ACC112 (cell line): Measurements from ENCODE around the gene NRF1.

Experiments used
- H2AFZ ChIP-seq: fragments of 200-600 bp; sonication (generic); one replicate; pipeline ENCODE4 v1.6.0; 2017; ENCODE audit warnings: antibody characterized with exemption, low read length; ENCODE audit not compliant: unreplicated experiment
- H3K27ac ChIP-seq: fragments of 200-600 bp; sonication (generic); 2 replicates; pipeline ENCODE4 v1.5.1; 2014; ENCODE audit warnings: low read depth, mild to moderate bottlenecking, antibody characterized with exemption, low read length, moderate library complexity
- H3K27me3 ChIP-seq: fragments of 200-600 bp; sonication (generic); 2 replicates; pipeline ENCODE4 v1.6.1; 2014; ENCODE audit warnings: mild to moderate bottlenecking, antibody characterized with exemption, low read length, moderate library complexity, mixed read lengths; ENCODE audit not compliant: insufficient read depth
- H3K36me3 ChIP-seq: fragments of 200-600 bp; sonication (generic); 2 replicates; pipeline ENCODE4 v1.6.1; 2016; ENCODE audit warnings: mild to moderate bottlenecking, antibody characterized with exemption, low read length, moderate library complexity, mixed read lengths; ENCODE audit not compliant: insufficient read depth
- H3K4me1 ChIP-seq: fragments of 200-600 bp; sonication (generic); one replicate; pipeline ENCODE4 v1.6.1; 2016; ENCODE audit warnings: low read length, mixed read lengths; ENCODE audit not compliant: insufficient read depth, unreplicated experiment, control insufficient read depth
- H3K4me3 ChIP-seq: fragments of 200-600 bp; sonication (generic); 2 replicates; pipeline ENCODE4 v1.5.1; 2014; ENCODE audit warnings: mild to moderate bottlenecking, low read depth, low read length
- H3K79me2 ChIP-seq: fragments of 200-600 bp; sonication (generic); one replicate; pipeline ENCODE4 v1.6.0; 2016; ENCODE audit warnings: low read length; ENCODE audit not compliant: control insufficient read depth, unreplicated experiment, insufficient read depth

NRF1 gene

GRCh38 chr7:129769866-129770808, 158.6 kb downstream of the NRF1 start:
- Histone ChIP-seq H3K4me3 (no peak overlapping the region), H2AFZ (no peak overlapping the region), H3K27me3 (no peaks in the 10 kb centered on the region), H3K36me3 (no peaks in the 10 kb centered on the region), H3K27ac (no peak overlapping the region), H3K79me2 (no peaks in the 10 kb centered on the region), H3K4me1 (no peaks in the 10 kb centered on the region)

- Histone ChIP-seq H2AFZ (no peak overlapping the region), H3K79me2 (no peaks in the 10 kb centered on the region), H3K4me3 (no peak overlapping the region), H3K36me3 (no peaks in the 10 kb centered on the region), H3K27ac (no peak overlapping the region), H3K27me3 (no peaks in the 10 kb centered on the region), H3K4me1 (no peaks in the 10 kb centered on the region)
Observed at GRCh38 chr7:129771201-129771927, 159.8 kb downstream of the NRF1 start.

- no peak overlapping the region for H2AFZ ChIP-seq
- H3K36me3 ChIP-seq = no peaks in the 10 kb centered on the region
- H3K27me3 ChIP-seq = peaks cover under 1% of the 10 kb centered on the region; the same call in 1 of the 2 replicates
- no peak overlapping the region for H3K4me3 ChIP-seq
- H3K27ac ChIP-seq = no peak overlapping the region
- H3K4me1 ChIP-seq = no peaks in the 10 kb centered on the region
- no peaks in the 10 kb centered on the region for H3K79me2 ChIP-seq
Observed at GRCh38 chr7:129771928-129772479, 160.5 kb downstream of the NRF1 start.

- no peak overlapping the region for H3K4me3 ChIP-seq
Observed at GRCh38 chr7:129772646-129773280, 161.2 kb downstream of the NRF1 start.

GRCh38 chr7:129773328-129773731, 161.8 kb downstream of the NRF1 start:
- H3K79me2 ChIP-seq = no peaks in the 10 kb centered on the region
- no peaks in the 10 kb centered on the region for H3K36me3 ChIP-seq
- H2AFZ ChIP-seq = no peak overlapping the region
- peaks cover 14% of the 10 kb centered on the region for H3K27me3 ChIP-seq
- H3K27ac ChIP-seq = no peak overlapping the region
- no peaks in the 10 kb centered on the region for H3K4me1 ChIP-seq
- no peak overlapping the region for H3K4me3 ChIP-seq

More at GRCh38 chr7:129772646-129773280, 161.2 kb downstream of the NRF1 start:
- no peaks in the 10 kb centered on the region for H3K79me2 ChIP-seq
- no peaks in the 10 kb centered on the region for H3K4me1 ChIP-seq
- H3K27ac ChIP-seq = no peak overlapping the region
- no peak overlapping the region for H2AFZ ChIP-seq
- no peaks in the 10 kb centered on the region for H3K36me3 ChIP-seq
- peaks cover 8% of the 10 kb centered on the region for H3K27me3 ChIP-seq

GRCh38 chr7:129773871-129774270, 162.4 kb downstream of the NRF1 start:
- H3K4me3 ChIP-seq = no peak overlapping the region
- H3K27ac ChIP-seq = no peak overlapping the region
- H2AFZ ChIP-seq = no peak overlapping the region
- H3K79me2 ChIP-seq = no peaks in the 10 kb centered on the region
- peaks cover 19% of the 10 kb centered on the region for H3K27me3 ChIP-seq
- no peaks in the 10 kb centered on the region for H3K36me3 ChIP-seq
- no peaks in the 10 kb centered on the region for H3K4me1 ChIP-seq

- Histone ChIP-seq H3K27me3 (peaks cover 24% of the 10 kb centered on the region), H3K36me3 (no peaks in the 10 kb centered on the region), H2AFZ (no peak overlapping the region), H3K4me3 (no peak overlapping the region), H3K27ac (no peak overlapping the region), H3K4me1 (no peaks in the 10 kb centered on the region), H3K79me2 (no peaks in the 10 kb centered on the region)
Observed at GRCh38 chr7:129774359-129774758, 162.8 kb downstream of the NRF1 start.

- peaks cover 31% of the 10 kb centered on the region for H3K27me3 ChIP-seq
- no peaks in the 10 kb centered on the region for H3K79me2 ChIP-seq
- no peak overlapping the region for H2AFZ ChIP-seq
- H3K4me1 ChIP-seq = no peaks in the 10 kb centered on the region
- no peaks in the 10 kb centered on the region for H3K36me3 ChIP-seq
- H3K4me3 ChIP-seq = no peak overlapping the region
- H3K27ac ChIP-seq = no peak overlapping the region
Observed at GRCh38 chr7:129774871-129775694, 163.6 kb downstream of the NRF1 start.

GRCh38 chr7:129775695-129776361, 164.3 kb downstream of the NRF1 start:
- no peaks in the 10 kb centered on the region for H3K4me1 ChIP-seq
- H3K27ac ChIP-seq = no peak overlapping the region
- no peak overlapping the region for H2AFZ ChIP-seq
- H3K4me3 ChIP-seq = no peak overlapping the region
- no peaks in the 10 kb centered on the region for H3K79me2 ChIP-seq
- no peaks in the 10 kb centered on the region for H3K36me3 ChIP-seq
- H3K27me3 ChIP-seq = peaks cover 39% of the 10 kb centered on the region
